HEK293 (cell line): Measurements from ENCODE around the gene ACAA2.
"Not testable (repeated sequence)": the region's sequence is repeated elsewhere in the genome, so short reads cannot be mapped to it uniquely, and the experiment has no call there.

Experiments used
- CTCF ChIA-PET: fragments of 350-600 bp; formaldehyde crosslinking; extraction: SDS; loops from one replicate; lab custom pipeline; 2021; ENCODE audit warnings: antibody characterized with exemption; lab: Yijun Ruan, JAX
- POLR2A ChIA-PET: fragments of 300-600 bp; formaldehyde crosslinking; extraction: SDS; loops from one replicate; lab custom pipeline; 2020; ENCODE audit warnings: antibody characterized with exemption, inconsistent platforms; lab: Yijun Ruan, JAX
- H3K27ac ChIP-seq: fragments of 200-500 bp; sonication (Bioruptor generic); 2 replicates; pipeline ENCODE4 v1.5.1; 2014; ENCODE audit warnings: low read depth, low read length, control low read depth, inconsistent platforms; ENCODE audit errors: extremely low read depth
- H3K36me3 ChIP-seq, 2 experiments: fragments of 200-500 bp in 1 of 2; sonication (Bioruptor generic) in 1 of 2; 1 replicate in 1 of 2; 2 replicates in 1 of 2; pipeline ENCODE4 v1.5.1; 2014 to 2017; ENCODE audit warnings: inconsistent platforms in 2 of 2, low read length in 2 of 2; ENCODE audit not compliant: control insufficient read depth in 2 of 2, insufficient read depth in 1 of 2
- H3K4me1 ChIP-seq: fragments of 200-500 bp; sonication (Bioruptor generic); 2 replicates; pipeline ENCODE4 v1.5.1; 2014; ENCODE audit warnings: mild to moderate bottlenecking, low read length, inconsistent platforms; ENCODE audit not compliant: control insufficient read depth, insufficient read depth
- H3K4me3 ChIP-seq: 2 replicates; pipeline ENCODE4 v1.5.1; 2011; ENCODE audit warnings: low read depth, mild to moderate bottlenecking, control low read depth, low read length, moderate library complexity
- H3K9me3 ChIP-seq: fragments of 200-500 bp; sonication (Bioruptor generic); 2 replicates; pipeline ENCODE4 v1.5.1; 2014; ENCODE audit warnings: low read depth, low read length, inconsistent platforms; ENCODE audit not compliant: control insufficient read depth, insufficient read depth
- GLIS1 ChIP-seq: fragments of 450-650 bp; formaldehyde crosslinking; IDR thresholded peaks from 2 replicates; pipeline ENCODE4 v1.5.1; 2016; ENCODE audit warnings: missing biosample characterization, missing genetic modification characterization
- KLF10 ChIP-seq: fragments of 450-650 bp; IDR thresholded peaks from 2 replicates; pipeline ENCODE4 v1.5.1; 2018; ENCODE audit warnings: missing biosample characterization, mild to moderate bottlenecking, missing genetic modification characterization
- KLF17 ChIP-seq: fragments of 450-650 bp; formaldehyde crosslinking; IDR thresholded peaks from 2 replicates; pipeline ENCODE4 v1.5.1; 2016; ENCODE audit warnings: missing biosample characterization, missing genetic modification characterization
- PRDM4 ChIP-seq: fragments of 450-650 bp; formaldehyde crosslinking; IDR thresholded peaks from 2 replicates; pipeline ENCODE4 v1.5.1; 2017; ENCODE audit warnings: missing biosample characterization, missing genetic modification characterization
- SETDB1 ChIP-seq: IDR thresholded peaks from one replicate; pipeline ENCODE4 v1.6.1; 2017; ENCODE audit warnings: mild to moderate bottlenecking, low read length, moderate library complexity, mixed read lengths; ENCODE audit not compliant: insufficient read length
- TCF7L2 ChIP-seq: IDR thresholded peaks from 2 replicates; pipeline ENCODE4 v1.6.1; 2011; ENCODE audit warnings: low read depth, mild to moderate bottlenecking, inconsistent platforms, low read length, moderate library complexity, borderline replicate concordance
- YY1 ChIP-seq: fragments of 450-650 bp; formaldehyde crosslinking; IDR thresholded peaks from 2 replicates; pipeline ENCODE4 v1.5.1; 2018; ENCODE audit warnings: missing biosample characterization, missing genetic modification characterization
- ZBTB20 ChIP-seq: fragments of 450-650 bp; formaldehyde crosslinking; IDR thresholded peaks from 2 replicates; pipeline ENCODE4 v1.5.1; 2016; ENCODE audit warnings: missing biosample characterization, missing genetic modification characterization
- ZBTB48 ChIP-seq: fragments of 450-650 bp; formaldehyde crosslinking; IDR thresholded peaks from 2 replicates; pipeline ENCODE4 v1.5.1; 2016; ENCODE audit warnings: missing biosample characterization, missing genetic modification characterization
- ZBTB8A ChIP-seq: fragments of 450-650 bp; formaldehyde crosslinking; IDR thresholded peaks from 2 replicates; pipeline ENCODE4 v1.5.1; 2016; ENCODE audit warnings: missing biosample characterization, missing genetic modification characterization
- ZNF202 ChIP-seq: fragments of 450-650 bp; formaldehyde crosslinking; IDR thresholded peaks from 2 replicates; pipeline ENCODE4 v1.5.1; 2016; ENCODE audit warnings: missing biosample characterization, missing genetic modification characterization, borderline replicate concordance
- ZNF223 ChIP-seq: fragments of 450-650 bp; formaldehyde crosslinking; IDR thresholded peaks from 2 replicates; pipeline ENCODE4 v1.5.1; 2016; ENCODE audit warnings: missing biosample characterization, missing genetic modification characterization
- ZNF26 ChIP-seq: fragments of 450-650 bp; formaldehyde crosslinking; IDR thresholded peaks from 2 replicates; pipeline ENCODE4 v1.5.1; 2016; ENCODE audit warnings: missing biosample characterization, missing genetic modification characterization
- ZNF366 ChIP-seq: fragments of 450-650 bp; formaldehyde crosslinking; conservative IDR thresholded peaks from 2 replicates; pipeline ENCODE4 v1.5.1; 2016; ENCODE audit warnings: missing biosample characterization, missing genetic modification characterization
- ZNF558 ChIP-seq: fragments of 450-650 bp; formaldehyde crosslinking; IDR thresholded peaks from 2 replicates; pipeline ENCODE4 v1.5.1; 2016; ENCODE audit warnings: missing biosample characterization, missing genetic modification characterization
- ZNF626 ChIP-seq: fragments of 450-650 bp; sonication (Bioruptor Pico); formaldehyde crosslinking; IDR thresholded peaks from 2 replicates; pipeline ENCODE4 v1.5.1; 2018; ENCODE audit warnings: missing biosample characterization, missing genetic modification characterization, inconsistent platforms
- ZNF701 ChIP-seq: fragments of 450-650 bp; formaldehyde crosslinking; IDR thresholded peaks from 2 replicates; pipeline ENCODE4 v1.5.1; 2016; ENCODE audit warnings: missing biosample characterization, missing genetic modification characterization
- ZNF747 ChIP-seq: fragments of 450-650 bp; formaldehyde crosslinking; IDR thresholded peaks from 2 replicates; pipeline ENCODE4 v1.5.1; 2016; ENCODE audit warnings: missing biosample characterization, missing genetic modification characterization
- ZNF785 ChIP-seq: fragments of 450-650 bp; formaldehyde crosslinking; IDR thresholded peaks from 2 replicates; pipeline ENCODE4 v1.5.1; 2016; ENCODE audit warnings: missing biosample characterization, missing genetic modification characterization

Gene ACAA2

GRCh38 chr18:49837889-49838288 lies 24.6 kb upstream of the ACAA2 start:
- Histone ChIP-seq H3K36me3 (peaks cover 0 to 28% of the 10 kb centered on the region in 2 experiments; a peak in 1 of 3 replicates), H3K27ac (no peak overlapping the region), H3K4me1 (no peaks in the 10 kb centered on the region), H3K9me3 (no peaks in the 10 kb centered on the region), H3K4me3 (no peak overlapping the region)
- TF ChIP-seq KLF10 (tag by site-specific recombination): no peak
- TF ChIP-seq SETDB1: no peak
- no peak for TF ChIP-seq ZNF626
- no peak for TF ChIP-seq ZNF558 (tag by site-specific recombination)
- no peak for TF ChIP-seq ZNF701 (tag by site-specific recombination)
- no peak for TF ChIP-seq ZNF202
- no peak for TF ChIP-seq YY1
- no peak for TF ChIP-seq ZBTB20 (tag by site-specific recombination)
- TF ChIP-seq GLIS1 (tag by site-specific recombination): no peak
- no peak for TF ChIP-seq ZBTB48 (tag by site-specific recombination)
- TF ChIP-seq TCF7L2: no peak
- TF ChIP-seq ZNF26: no peak
- TF ChIP-seq ZNF785 (tag by site-specific recombination): no peak
- TF ChIP-seq ZNF747 (tag by site-specific recombination): no peak
- TF ChIP-seq KLF17 (tag by site-specific recombination): no peak
- no peak for TF ChIP-seq ZBTB8A (tag by site-specific recombination)
- TF ChIP-seq ZNF366 (tag by site-specific recombination): no peak
- TF ChIP-seq PRDM4 (tag by site-specific recombination): no peak
- TF ChIP-seq ZNF223 (tag by site-specific recombination): no peak
- ChIA-PET CTCF (interaction anchor here (0.6 to 0.8 kb wide), 4 partner anchors 10 to 279 kb away, joined by 3 to 6 read pairs (median 4); no protein-coding TSS in a partner anchor), POLR2A (interaction anchor here (1.8 kb wide), 1 partner anchor 12 kb away, joined by 6 read pairs; no protein-coding TSS in a partner anchor)

- H3K9me3 ChIP-seq, H3K4me3 ChIP-seq, H3K27ac ChIP-seq, H3K4me1 ChIP-seq: not testable (repeated sequence)
- ChIA-PET POLR2A (interaction anchor here (1.8 kb wide), 1 partner anchor 12 kb away, joined by 6 read pairs; no protein-coding TSS in a partner anchor), CTCF (interaction anchor here (0.6 to 1.0 kb wide), 3 partner anchors 21 to 289 kb away, joined by 4 to 6 read pairs (median 5); no protein-coding TSS in a partner anchor)
- peaks cover 0 to 28% of the 10 kb centered on the region in 2 experiments; a peak in 1 of 3 replicates for H3K36me3 ChIP-seq
Observed at GRCh38 chr18:49837316-49837835, 24.0 kb upstream of the ACAA2 start.
